Muscle layer of colon (tissue), 2 donors: ENCODE results near the gene OR56A4.
"Not testable (repeated sequence)": the region's sequence is repeated elsewhere in the genome, so short reads cannot be mapped to it uniquely, and the experiment has no call there.

ENCODE experiments used
- H3K27ac ChIP-seq: one replicate; pipeline ENCODE4 v1.7.0; 2013; ENCODE audit warnings: low read depth, mild to moderate bottlenecking, low read length, moderate library complexity
- H3K27me3 ChIP-seq, 2 donors: one replicate each; pipeline ENCODE4 v1.7.0; 2013; ENCODE audit warnings: low read length in 2 of 2, mild to moderate bottlenecking in 2 of 2; ENCODE audit not compliant: insufficient read depth in 2 of 2, control insufficient read depth in 1 of 2
- H3K36me3 ChIP-seq: one replicate; pipeline ENCODE4 v1.7.0; 2013; ENCODE audit warnings: mild to moderate bottlenecking, low read length; ENCODE audit not compliant: insufficient read depth
- H3K4me1 ChIP-seq: one replicate; pipeline ENCODE4 v1.7.0; 2013; ENCODE audit warnings: mild to moderate bottlenecking, low read length; ENCODE audit not compliant: insufficient read depth
- H3K4me3 ChIP-seq, 2 donors: one replicate each; pipeline ENCODE4 v1.7.0; 2013; ENCODE audit warnings: low read length in 2 of 2, low read depth in 1 of 2, mild to moderate bottlenecking in 1 of 2, moderate library complexity in 1 of 2
- H3K9ac ChIP-seq: one replicate; pipeline ENCODE4 v1.7.0; 2013; ENCODE audit warnings: low read length
- H3K9me3 ChIP-seq: one replicate; pipeline ENCODE4 v1.7.0; 2013; ENCODE audit warnings: mild to moderate bottlenecking, low read length
- donor health status: abdominal sarcoma.
- donor health status: Adenocarcinoma of cecum.

Gene OR56A4

DNA sequence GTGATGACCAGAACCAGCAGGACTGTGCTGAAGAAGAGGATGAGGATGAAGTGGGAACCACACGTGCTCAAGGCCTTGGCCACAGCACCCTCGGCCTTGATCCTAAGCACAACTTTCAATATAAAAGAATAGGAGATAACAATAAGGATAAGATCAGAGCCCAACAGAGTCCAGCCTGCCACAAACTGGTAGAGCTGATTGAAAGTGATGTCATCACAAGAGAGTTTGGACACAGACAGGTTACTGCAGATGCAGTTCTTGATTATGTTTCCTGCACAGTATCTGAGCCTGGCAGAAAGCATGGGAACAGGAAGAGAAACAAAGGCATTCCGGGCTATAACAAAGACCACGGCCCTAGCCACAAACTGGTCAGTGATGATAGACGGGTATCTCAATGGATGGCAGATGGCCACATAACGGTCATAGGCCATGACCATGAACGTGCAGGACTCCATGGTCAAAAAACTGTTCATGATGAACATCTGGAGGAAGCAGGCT, 4.5 kb downstream of the OR56A4 start:
- no peaks in the 10 kb centered on the region for H3K27me3 ChIP-seq
- no peak overlapping the region for H3K4me3 ChIP-seq
- H3K9ac ChIP-seq, result no peak overlapping the region
- no peaks in the 10 kb centered on the region for H3K9me3 ChIP-seq
- H3K4me1 ChIP-seq, result no peaks in the 10 kb centered on the region
- H3K36me3 ChIP-seq, result no peaks in the 10 kb centered on the region
- H3K27ac ChIP-seq, result no peak overlapping the region

DNA sequence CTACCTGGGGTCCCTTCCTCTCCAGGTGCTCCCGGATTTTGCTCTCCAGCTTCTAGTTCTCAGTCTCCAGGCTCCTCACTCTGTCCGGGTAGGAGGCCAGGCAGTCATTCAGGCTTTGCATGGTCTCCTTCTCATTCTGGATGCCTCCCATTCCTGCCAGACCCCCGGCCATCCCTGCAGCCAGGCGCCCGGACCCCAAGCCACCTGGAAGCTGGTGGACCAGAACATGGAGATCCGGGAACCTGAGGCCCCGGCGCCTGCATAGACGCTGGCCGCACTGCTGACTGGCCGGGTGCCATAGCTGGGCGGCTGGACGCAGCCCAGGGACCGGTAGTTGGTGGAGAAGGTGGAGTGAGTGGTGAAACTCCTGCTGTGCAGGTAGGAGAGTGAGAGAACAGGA, 12.0 kb downstream of the OR56A4 start:
- Histone ChIP-seq H3K9ac (no peak overlapping the region), H3K9me3 (no peaks in the 10 kb centered on the region), H3K36me3 (no peaks in the 10 kb centered on the region), H3K4me3 (no peak overlapping the region), H3K27ac (no peak overlapping the region), H3K4me1 (no peaks in the 10 kb centered on the region), H3K27me3 (no peaks in the 10 kb centered on the region)

DNA sequence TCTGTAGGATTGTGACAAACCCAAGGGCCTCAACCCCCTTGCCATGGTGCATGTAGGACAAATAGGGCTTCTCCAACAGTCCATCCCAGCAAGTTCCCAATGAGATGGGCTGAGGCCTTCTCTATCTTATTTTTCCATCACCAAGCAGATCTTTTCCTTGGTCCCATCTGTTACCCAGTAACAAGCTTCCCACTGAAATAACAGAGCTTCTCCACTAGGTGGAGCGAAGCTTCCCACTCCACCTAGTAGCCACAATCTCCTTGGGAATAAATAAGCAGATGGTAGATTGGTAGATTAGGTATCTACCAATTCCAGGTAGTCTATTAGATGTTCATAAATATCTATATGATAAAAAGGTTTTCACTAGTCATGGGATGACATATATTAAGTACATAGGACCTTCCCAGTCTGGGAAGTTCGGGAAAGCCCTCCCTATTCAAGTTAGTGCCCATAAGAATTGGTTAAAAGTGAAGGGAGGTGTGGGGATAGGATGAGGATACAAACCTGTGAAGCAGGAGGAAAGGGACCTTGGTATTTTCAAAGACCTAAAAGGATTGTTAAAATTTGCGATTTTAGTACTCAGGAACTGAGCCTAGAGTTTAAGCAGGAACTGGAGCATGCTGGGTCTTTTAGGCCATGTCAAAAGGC, 14.0 kb downstream of the OR56A4 start:
- Histone ChIP-seq H3K27ac (no peak overlapping the region), H3K27me3 (no peaks in the 10 kb centered on the region), H3K9ac (no peak overlapping the region), H3K4me3 (no peak overlapping the region), H3K36me3 (no peaks in the 10 kb centered on the region), H3K4me1 (no peaks in the 10 kb centered on the region), H3K9me3 (no peaks in the 10 kb centered on the region)

DNA sequence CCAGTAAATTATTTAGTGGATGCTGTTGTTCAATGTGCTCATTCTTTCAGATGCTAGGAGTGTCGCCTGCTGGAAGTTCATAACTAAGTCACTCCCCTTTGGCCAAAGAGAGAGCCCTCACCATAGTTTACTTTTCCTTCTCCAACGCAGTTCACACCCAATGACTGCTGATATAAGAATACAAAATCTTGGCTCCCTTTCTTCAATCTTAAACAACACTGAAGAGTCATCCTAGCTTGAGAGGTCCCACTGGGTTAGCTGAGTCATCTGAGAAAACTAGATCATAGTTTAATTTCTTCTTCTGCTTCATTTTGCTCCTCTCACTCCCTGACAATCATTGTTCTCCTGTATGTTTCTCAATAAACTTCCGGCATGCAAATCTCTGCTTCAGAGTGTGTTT, 14.6 kb downstream of the OR56A4 start:
- Histone ChIP-seq H3K9ac (no peak overlapping the region), H3K4me3 (no peak overlapping the region), H3K36me3 (no peaks in the 10 kb centered on the region), H3K27ac (no peak overlapping the region), H3K9me3 (no peaks in the 10 kb centered on the region), H3K27me3 (no peaks in the 10 kb centered on the region), H3K4me1 (no peaks in the 10 kb centered on the region)

DNA sequence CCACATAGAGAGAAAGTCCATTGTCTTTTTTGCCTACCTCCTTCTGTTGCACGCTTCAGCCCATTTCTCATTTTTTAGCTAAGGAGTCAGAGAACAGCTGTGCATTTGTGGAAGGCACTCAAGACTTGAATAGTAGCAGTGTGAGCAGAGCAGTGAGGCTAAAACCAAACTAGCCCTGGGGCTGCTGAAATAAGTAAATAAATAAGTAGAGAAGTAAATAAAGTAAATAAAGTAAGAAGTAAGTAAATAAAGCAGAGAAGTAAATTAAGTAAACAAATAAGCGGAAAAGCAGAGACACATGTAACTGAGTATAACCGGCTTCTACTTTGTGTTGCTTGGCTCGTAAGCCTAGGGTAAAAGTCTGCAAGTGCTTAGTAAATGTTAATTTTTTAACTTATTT, 17.5 kb downstream of the OR56A4 start:
- no peak overlapping the region for H3K9ac ChIP-seq
- H3K36me3 ChIP-seq, result no peaks in the 10 kb centered on the region
- H3K27ac ChIP-seq, result no peak overlapping the region
- H3K27me3 ChIP-seq, result no peaks in the 10 kb centered on the region
- no peak overlapping the region for H3K4me3 ChIP-seq
- no peaks in the 10 kb centered on the region for H3K9me3 ChIP-seq
- no peaks in the 10 kb centered on the region for H3K4me1 ChIP-seq

DNA sequence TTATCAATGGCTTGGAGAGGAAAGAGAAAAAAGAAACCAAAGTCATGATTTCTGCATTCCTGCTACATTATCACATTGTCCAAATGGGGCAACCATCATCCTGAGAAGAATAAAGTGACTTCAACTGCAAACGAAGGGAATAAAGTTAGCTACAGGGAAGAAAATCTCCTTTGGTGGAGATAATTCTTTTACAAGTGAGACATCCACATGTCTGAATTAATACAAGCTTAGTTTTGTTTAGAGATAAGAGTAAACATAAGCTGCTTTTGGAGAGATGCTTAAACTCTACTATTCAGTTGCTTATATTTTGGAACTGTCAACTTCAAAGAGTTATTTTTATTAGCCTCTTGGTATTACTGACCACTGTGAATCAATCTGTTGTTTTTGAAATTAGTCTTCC, 19.9 kb downstream of the OR56A4 start, which contains the start of gene OR52L1:
Gene OR52L1 (minus strand): TSS at position 101 of the 400 bp plus-strand sequence. CDS start 55 bp downstream, at position 46.
- Histone ChIP-seq H3K4me1 (no peaks in the 10 kb centered on the region), H3K27me3 (no peaks in the 10 kb centered on the region), H3K9ac (no peak within 1 kb of the TSS), H3K9me3 (no peaks in the 10 kb centered on the region), H3K4me3 (no peak within 1 kb of the TSS), H3K27ac (no peak within 1 kb of the TSS), H3K36me3 (no peaks in the 10 kb centered on the region)

DNA sequence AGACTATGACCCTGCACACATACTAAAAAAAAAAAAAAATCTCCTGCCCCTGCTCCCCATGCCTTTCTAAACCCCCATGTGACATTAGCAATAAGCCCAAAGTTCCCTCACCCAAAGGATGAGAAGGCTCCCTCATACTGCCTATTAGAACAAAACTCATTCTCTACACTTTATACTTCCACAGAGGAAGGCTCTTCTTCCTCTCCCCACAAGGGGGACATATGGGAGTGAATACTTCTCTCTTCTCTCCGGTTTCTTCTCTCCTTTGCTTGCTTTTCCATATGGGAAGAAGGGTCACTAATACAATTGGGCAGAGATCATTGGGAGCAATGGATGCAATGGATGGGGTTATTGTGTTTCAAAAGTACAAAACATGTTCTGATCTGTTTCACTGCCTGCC, 23.3 kb downstream of the OR56A4 start:
- no peak overlapping the region for H3K4me3 ChIP-seq
- no peaks in the 10 kb centered on the region for H3K36me3 ChIP-seq
- H3K27me3 ChIP-seq, result no peaks in the 10 kb centered on the region
- no peak overlapping the region for H3K9ac ChIP-seq
- no peaks in the 10 kb centered on the region for H3K4me1 ChIP-seq
- no peak overlapping the region for H3K27ac ChIP-seq
- no peaks in the 10 kb centered on the region for H3K9me3 ChIP-seq

DNA sequence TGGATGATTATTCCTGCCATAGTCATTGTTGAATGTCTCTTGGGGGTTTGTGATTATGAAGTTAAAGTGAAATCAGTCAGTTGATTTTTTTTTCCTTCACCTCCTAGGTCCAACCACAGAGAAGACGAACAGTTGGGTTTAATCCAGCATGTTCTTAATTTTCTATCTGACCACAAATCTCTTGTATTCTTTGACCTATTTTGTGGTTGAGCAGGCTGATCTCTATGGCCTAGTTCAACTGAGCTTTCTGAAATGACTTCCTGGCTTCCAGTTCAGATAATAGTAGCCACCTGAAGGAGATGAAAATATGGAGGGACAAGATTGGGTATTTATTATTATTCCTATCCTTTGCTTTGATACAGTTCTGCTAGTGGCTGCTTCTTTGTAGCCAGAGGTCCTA, 33.2 kb downstream of the OR56A4 start:
- no peak overlapping the region for H3K9ac ChIP-seq
- H3K27ac ChIP-seq, result no peak overlapping the region
- no peaks in the 10 kb centered on the region for H3K4me1 ChIP-seq
- no peaks in the 10 kb centered on the region for H3K9me3 ChIP-seq
- no peaks in the 10 kb centered on the region for H3K27me3 ChIP-seq
- no peaks in the 10 kb centered on the region for H3K36me3 ChIP-seq
- no peak overlapping the region for H3K4me3 ChIP-seq

DNA sequence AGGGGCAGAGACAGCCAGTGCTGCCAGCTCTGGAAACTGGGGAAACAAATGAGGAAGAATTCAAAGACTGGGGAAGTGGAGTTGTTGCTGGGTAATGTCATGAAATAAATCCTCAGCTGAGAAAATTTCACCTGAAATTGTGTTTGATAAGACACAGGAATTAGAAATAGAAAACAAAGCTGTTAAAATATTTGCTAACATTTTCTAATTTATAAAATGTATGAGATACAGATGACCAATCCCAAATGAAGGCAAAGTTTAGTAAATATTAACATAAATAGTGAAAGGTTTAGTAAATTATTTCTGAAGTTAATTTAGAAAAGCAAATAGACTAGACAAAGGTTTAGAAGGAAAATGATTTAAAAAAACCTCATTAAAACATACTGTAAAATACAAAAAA, 38.4 kb downstream of the OR56A4 start, which contains the start of gene OR56A5:
Gene OR56A5 (minus strand): TSS at position 101 of the 400 bp plus-strand sequence. CDS start 0 bp downstream, at position 101.
- Histone ChIP-seq H3K4me1 (no peaks in the 10 kb centered on the region), H3K27me3 (no peaks in the 10 kb centered on the region), H3K36me3 (no peaks in the 10 kb centered on the region), H3K9me3 (peaks cover 3% of the 10 kb centered on the region), H3K27ac (no peak within 1 kb of the TSS), H3K4me3 (no peak within 1 kb of the TSS), H3K9ac (no peak within 1 kb of the TSS)

DNA sequence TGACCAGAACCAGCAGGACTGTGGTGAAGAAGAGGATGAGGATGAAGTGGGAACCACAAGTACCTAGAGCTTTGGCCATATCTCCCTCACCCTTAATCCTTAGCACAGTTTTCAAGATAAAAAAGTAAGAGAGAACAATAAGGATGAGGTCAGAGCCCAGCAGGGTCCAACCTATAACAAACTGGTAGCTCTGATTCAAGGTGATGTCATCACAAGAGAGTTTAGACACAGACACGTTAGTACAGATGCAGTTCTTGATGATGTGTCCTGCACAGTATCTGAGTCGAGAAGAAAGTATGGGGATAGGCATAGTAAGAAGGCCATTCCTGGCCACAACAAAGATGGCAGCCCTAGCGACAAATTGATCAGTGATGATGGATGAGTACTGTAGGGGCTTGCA, 39.0 kb downstream of the OR56A4 start:
- Histone ChIP-seq H3K27me3 (no peaks in the 10 kb centered on the region), H3K27ac (no peak overlapping the region), H3K9me3 (peaks cover 3% of the 10 kb centered on the region), H3K4me3 (no peak overlapping the region), H3K36me3 (no peaks in the 10 kb centered on the region), H3K4me1 (no peaks in the 10 kb centered on the region), H3K9ac (no peak overlapping the region)

DNA sequence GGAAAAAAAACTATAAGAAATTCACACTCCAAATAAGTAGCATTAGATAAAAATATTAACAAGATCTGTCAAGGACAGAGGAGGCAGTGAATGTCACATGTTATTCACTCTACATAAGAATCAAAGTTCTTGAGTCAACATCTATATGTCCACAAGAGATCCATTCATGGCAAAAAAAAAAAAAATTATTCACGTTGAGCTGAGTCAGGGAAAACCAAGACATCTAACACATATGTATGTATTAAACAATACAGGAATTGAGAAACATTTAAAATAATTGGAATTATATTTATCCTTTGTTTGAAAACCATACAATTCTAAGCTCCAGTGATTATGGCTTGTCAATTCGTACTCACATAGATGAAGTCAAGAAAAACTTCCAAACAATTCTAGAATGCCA, 39.8 kb downstream of the OR56A4 start:
- no peaks in the 10 kb centered on the region for H3K36me3 ChIP-seq
- H3K27ac ChIP-seq, result no peak overlapping the region

DNA sequence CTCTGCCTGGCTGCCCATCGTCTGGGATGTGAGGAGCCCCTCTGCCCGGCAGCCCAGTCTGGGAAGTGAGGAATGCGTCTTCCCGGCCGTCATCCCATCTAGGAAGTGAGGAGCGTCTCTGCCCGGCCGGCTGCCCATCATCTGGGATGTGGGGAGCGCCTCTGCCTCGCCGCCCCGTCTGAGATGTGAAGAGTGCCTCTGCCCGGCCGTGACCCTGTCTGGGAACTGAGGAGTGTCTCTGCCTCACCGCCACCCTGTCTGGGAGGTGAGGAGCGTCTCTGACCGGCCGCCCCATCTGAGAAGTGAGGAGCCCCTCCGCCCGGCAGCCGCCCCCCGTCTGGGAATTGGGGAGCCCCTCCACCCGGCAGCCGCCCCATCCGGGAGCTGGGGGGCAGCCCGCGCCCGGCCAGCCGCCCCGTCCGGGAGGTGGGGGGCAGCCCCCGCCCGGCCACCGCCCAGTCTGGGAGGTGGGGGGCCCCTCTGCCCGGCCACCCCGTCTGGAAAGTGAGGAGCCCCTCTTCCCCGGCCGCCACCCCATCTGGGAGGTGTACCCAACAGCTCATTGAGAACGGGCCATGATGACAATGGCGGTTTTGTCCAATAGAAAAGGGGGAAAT, 45.9 kb downstream of the OR56A4 start:
- not testable (repeated sequence) for H3K27ac ChIP-seq, H3K4me1 ChIP-seq, H3K4me3 ChIP-seq, H3K27me3 ChIP-seq, H3K9me3 ChIP-seq, H3K9ac ChIP-seq, H3K36me3 ChIP-seq

More for the DNA sequence above, 39.8 kb downstream of the OR56A4 start:
- Histone ChIP-seq H3K9ac (no peak overlapping the region), H3K9me3 (peaks cover 3% of the 10 kb centered on the region), H3K27me3 (no peaks in the 10 kb centered on the region), H3K4me1 (no peaks in the 10 kb centered on the region), H3K4me3 (no peak overlapping the region)
